ENCODE data around the gene GYG1. TPM values are rescaled to one million over a fixed set of nuclear protein-coding genes. Genes with fewer than 3 reads are reported as not detected.
A peak's percentile ranks its signal among the peaks of the same experiment; 100 is the strongest.

Gene GYG1
- total and polyA plus RNA-seq, 3 donors from 2014 or later: 128 to 303 (median 138) TPM

GRCh38 chr3:148970271-148970670 lies 21.1 kb upstream of the GYG1 start:
- TF ChIP-seq CTCF (IDR thresholded peaks at IDR 0.05) (no peak), POLR2A (IDR thresholded peaks at IDR 0.05) (no peak)
- Histone ChIP-seq H3K9me3 (no peaks in the 10 kb centered on the region), H3K27ac (no peak overlapping the region), H3K4me1 (no peaks in the 10 kb centered on the region), H3K36me3 (ENCODE audit: low read depth, missing control alignments) (no peaks in the 10 kb centered on the region), H3K27me3 (no peaks in the 10 kb centered on the region), H3K4me3 (no peak overlapping the region)
- no peak for DNase-seq
- intact Hi-C loops (cut with DNase I; ENCODE audit: low total_unique reads): no loop called here
- 95% methylated on average over 7 of the region's 7 CpGs for WGBS, 2 donors

DNA sequence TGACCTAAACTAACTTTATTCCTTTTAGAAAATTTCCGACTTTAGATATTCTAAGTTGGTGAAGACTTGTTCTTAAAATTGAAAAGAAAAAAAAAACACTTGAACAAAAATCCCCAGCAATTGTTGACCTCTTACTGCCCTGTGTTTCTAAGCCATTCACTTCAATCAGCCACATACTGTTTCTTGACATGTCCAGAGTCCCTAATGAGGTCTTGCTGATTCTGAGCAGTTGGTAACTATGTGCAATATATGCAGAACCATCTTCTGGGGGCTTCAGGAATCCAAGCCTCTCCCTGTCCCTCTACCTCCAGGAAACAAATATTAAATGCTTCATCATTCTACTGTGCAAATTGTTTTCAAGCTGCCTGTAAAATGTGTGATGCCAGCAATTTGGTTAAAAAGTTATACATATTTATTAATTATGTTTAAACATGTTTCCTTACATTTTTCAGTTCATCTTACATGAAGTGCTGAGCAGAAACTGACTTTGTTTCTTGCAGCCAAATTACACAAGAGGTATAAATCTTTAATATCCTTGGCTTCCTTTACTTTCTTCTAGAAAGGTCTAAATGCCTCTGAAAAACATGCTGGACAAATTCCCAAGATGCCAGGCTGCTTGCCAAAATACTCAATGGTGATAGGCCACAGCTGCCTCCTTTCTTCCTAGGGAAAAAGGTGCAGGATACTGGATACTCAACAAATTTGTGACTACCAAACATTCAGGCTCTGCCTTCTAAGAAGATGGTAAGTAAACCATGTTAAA lies 19.8 kb upstream of the GYG1 start:
- H3K27me3 ChIP-seq: no peaks in the 10 kb centered on the region
- DNase-seq: peak; percentile 71
- intact Hi-C loops (cut with DNase I; ENCODE audit: low total_unique reads): no loop called here
- WGBS, 2 donors: 55 to 67% methylated on average over 1 of the region's 1 CpG
- H3K4me1 ChIP-seq: no peaks in the 10 kb centered on the region
- no peaks in the 10 kb centered on the region for H3K36me3 ChIP-seq (ENCODE audit: low read depth, missing control alignments)
- TF ChIP-seq POLR2A (IDR thresholded peaks at IDR 0.05) (no peak), CTCF (IDR thresholded peaks at IDR 0.05) (no peak)
- H3K27ac ChIP-seq: peak overlapping the region in 1 of 2 donors; percentile 15
- no peaks in the 10 kb centered on the region for H3K9me3 ChIP-seq
- no peak overlapping the region for H3K4me3 ChIP-seq

- Histone ChIP-seq H3K4me3 (no peak overlapping the region), H3K9me3 (no peaks in the 10 kb centered on the region), H3K4me1 (no peaks in the 10 kb centered on the region), H3K36me3 (ENCODE audit: low read depth, missing control alignments) (no peaks in the 10 kb centered on the region), H3K27me3 (no peaks in the 10 kb centered on the region), H3K27ac (peak overlapping the region; percentile 46 to 73)
- intact Hi-C loops (cut with DNase I; ENCODE audit: low total_unique reads): no loop called here
- no peak for DNase-seq
- WGBS, 2 donors: 78 to 81% methylated on average over 2 of the region's 2 CpGs
- TF ChIP-seq CTCF (IDR thresholded peaks at IDR 0.05) (no peak), POLR2A (IDR thresholded peaks at IDR 0.05) (no peak)
These were observed 16.6 kb upstream of the GYG1 start for GRCh38 chr3:148974726-148975125.

DNA sequence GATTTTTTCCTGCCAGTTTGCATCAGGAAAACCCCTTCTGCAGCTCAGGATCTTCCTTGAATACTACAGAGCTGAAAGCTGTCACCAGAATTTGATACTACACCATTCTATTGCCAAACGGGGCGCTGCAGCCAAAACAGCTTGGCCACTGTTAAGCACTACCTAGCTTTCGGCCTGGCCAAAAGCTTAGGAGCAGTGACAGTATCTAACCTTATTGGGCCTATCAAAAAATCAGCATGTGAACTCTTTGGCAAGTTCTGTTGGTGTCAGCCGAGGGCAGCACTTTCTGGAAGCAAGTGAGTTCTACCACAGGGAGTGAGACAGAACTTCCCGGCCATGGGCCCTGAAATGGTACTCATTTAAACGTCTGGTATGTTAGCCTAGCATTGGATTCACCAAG lies 16.1 kb upstream of the GYG1 start:
- no peak for TF ChIP-seq POLR2A (IDR thresholded peaks at IDR 0.05)
- no peak for TF ChIP-seq CTCF (IDR thresholded peaks at IDR 0.05)
- H3K27ac ChIP-seq: peak overlapping the region; percentile 46 to 73
- DNase-seq: no peak
- H3K4me1 ChIP-seq: no peaks in the 10 kb centered on the region
- intact Hi-C loops (cut with DNase I; ENCODE audit: low total_unique reads): no loop called here
- H3K9me3 ChIP-seq: no peaks in the 10 kb centered on the region
- no peaks in the 10 kb centered on the region for H3K36me3 ChIP-seq (ENCODE audit: low read depth, missing control alignments)
- no peak overlapping the region for H3K4me3 ChIP-seq
- no peaks in the 10 kb centered on the region for H3K27me3 ChIP-seq
- 49 to 62% methylated on average over 6 of the region's 6 CpGs for WGBS, 2 donors

- intact Hi-C loops (cut with DNase I; ENCODE audit: low total_unique reads): no loop called here
- TF ChIP-seq CTCF (IDR thresholded peaks at IDR 0.05) (no peak), POLR2A (IDR thresholded peaks at IDR 0.05) (no peak)
- peak overlapping the region; percentile 46 to 73 for H3K27ac ChIP-seq
- whole genome bisulfite sequencing, 2 donors: 63 to 65% methylated on average over 6 of the region's 6 CpGs
- no peak overlapping the region for H3K4me3 ChIP-seq
- H3K27me3 ChIP-seq: no peaks in the 10 kb centered on the region
- no peaks in the 10 kb centered on the region for H3K36me3 ChIP-seq (ENCODE audit: low read depth, missing control alignments)
- H3K9me3 ChIP-seq: no peaks in the 10 kb centered on the region
- peak; percentile 37 for DNase-seq
- no peaks in the 10 kb centered on the region for H3K4me1 ChIP-seq
These were observed 15.6 kb upstream of the GYG1 start for GRCh38 chr3:148975696-148976095.
